ENCODE results near the gene ASCL2.
A peak's percentile ranks its signal among the peaks of the same experiment; 100 is the strongest.

ASCL2 gene

GRCh38 chr11:2272228-2272945 lies 2.0 kb upstream of the ASCL2 start:
- DNase-seq (ENCODE audit: low spot score): peak; percentile 39

- DNase-seq (ENCODE audit: low spot score): peak; percentile 52
These were observed 1.2 kb upstream of the ASCL2 start for GRCh38 chr11:2271327-2272227.

- DNase-seq (ENCODE audit: low spot score): peak; percentile 47
These were observed 614 bp upstream of the ASCL2 start for GRCh38 chr11:2271077-2271326.

DNA sequence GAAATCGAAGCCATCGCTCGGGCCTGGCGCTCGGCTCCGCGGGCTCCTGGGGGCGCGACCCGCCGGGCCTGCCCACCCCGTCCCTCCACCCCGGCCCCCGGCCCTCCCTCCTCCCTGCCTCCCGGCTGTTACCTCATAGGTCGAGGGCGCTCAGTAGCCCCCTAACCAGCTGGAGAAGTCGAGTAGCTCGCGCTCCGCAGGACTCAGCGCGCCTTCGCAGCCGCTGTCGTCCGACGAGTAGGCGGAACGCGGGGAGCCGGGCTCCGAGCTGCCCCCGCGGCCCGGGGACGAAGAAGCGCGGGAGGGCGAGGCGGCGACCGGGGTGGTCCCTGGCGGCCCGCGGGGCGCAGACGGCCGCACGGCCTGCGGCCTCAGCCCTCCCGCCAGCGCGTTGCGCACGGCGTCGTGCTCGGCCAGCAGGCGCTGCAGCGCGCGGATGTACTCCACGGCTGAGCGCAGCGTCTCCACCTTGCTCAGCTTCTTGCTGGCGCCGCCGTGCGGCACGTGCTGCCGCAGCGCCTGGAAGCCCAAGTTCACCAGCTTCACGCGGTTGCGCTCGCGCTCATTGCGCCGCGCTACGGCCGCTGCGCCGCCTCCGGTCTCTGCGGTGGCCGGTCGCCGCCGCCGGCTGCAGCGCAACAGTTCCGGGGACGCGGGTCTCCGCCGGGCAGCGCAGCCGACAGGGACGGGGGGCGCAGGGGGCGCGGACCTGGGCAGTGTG lies 627 bp downstream of the ASCL2 start:
- DNase-seq (ENCODE audit: low spot score): peak; percentile 84

DNA sequence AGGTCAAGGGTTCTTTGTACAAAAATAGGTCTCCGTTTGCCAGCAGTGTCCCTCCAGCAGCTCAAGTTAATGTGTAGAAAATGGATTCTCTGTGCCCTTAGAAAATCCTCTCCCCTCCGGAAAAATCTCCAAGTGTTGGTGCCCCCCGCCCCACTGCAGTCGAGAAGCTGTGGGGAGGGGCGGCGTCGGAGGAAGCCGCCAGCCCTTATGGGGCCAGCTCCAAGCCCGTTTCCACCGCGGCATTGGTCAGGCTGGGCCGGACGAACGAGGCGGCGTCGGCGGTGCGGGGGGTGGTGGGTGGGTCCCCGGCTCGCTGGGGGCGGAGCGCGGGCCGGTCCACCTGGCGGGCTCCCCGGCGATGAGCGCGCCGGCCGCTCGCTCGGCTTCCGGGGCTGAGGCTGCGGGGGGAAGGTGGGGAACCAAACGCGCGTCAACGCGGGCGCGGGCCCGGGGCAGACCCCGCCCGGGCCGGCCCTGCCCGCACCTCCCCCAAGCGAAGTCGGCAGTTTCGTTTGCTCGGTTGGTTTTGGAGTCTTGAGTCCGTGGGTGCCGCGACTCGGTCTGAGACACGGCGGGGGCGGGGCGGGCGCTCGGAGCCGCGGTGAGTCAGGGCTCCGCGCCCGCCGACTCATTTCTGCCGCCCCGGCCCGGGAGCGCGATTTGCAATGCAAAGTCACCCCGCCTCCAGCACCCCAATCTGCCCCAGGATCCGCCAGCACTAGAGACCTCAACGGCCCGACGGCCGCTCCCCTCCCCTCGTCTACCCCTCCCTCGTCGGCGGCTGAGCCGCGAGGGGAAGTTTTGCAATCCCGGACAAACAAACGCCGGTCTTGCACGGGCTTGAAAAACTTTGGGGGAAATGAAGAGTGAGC lies 1.4 kb downstream of the ASCL2 start:
- peak; percentile 63 for DNase-seq (ENCODE audit: low spot score)

GRCh38 chr11:2267851-2268728 lies 2.3 kb downstream of the ASCL2 start:
- DNase-seq (ENCODE audit: low spot score): peak; percentile 51

DNA sequence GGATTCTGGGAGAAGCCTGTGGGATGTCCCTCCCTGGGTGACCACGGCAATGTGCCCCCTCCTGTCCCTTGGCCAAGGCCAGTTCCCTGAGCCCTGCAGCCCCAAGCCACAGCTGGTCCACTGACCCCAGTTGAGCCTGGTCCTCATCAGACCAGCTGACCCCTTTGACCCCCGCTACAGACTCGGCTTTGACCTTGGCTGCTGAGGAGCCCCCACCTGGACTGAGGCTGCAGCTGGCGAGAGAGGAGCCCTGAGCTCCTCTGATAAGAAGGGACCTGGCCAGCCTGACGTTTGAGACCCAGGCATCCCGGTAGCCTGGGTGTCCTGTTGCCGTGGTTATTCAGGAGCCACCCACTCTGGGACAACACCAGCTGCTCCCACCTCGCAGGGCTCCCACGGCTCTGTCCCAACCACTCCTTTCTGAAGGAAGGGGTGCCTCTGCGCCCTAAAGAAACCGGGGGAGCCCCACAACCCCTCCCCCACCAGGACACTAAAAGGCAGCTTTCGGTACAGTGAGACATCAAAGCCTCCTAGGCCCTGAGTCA lies 3.0 kb downstream of the ASCL2 start:
- no peak for DNase-seq (ENCODE audit: low spot score)

GRCh38 chr11:2266586-2267305 lies 3.6 kb downstream of the ASCL2 start:
- no peak for DNase-seq (ENCODE audit: low spot score)

DNA sequence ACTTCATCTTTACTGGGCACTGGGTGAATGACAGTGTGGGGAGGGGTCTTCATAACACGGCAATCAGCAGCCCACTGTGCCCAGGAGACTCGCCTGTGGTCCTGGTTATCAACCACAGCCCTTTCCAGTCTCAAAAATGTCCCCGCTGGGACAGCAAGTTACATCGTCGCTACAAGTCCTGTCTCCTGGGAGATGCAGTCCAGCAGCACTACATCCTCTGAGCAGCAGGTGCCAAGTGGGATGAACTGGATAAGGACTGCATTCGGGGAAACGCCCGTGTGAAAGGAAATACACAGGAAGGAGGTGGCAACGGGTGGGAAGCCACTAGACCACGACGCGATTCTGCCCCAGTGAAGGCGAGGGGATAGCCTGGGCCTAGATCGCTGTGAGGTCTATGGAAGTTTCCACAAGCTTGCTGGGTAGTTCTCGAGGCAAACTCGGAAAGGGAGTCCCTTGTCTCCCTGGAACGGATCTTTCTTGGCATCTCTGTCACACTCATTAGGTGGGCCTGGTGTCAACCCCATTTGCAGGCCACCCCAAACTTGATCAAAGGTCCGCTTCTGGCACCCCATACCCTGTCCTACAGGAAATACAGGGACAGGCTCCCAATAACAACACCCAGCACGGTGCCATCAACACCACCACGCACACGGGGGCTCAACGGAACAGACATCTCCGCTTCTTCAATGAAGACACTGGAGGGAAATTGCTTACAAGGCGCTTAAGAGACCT lies 4.4 kb downstream of the ASCL2 start:
- DNase-seq (ENCODE audit: low spot score): no peak

DNA sequence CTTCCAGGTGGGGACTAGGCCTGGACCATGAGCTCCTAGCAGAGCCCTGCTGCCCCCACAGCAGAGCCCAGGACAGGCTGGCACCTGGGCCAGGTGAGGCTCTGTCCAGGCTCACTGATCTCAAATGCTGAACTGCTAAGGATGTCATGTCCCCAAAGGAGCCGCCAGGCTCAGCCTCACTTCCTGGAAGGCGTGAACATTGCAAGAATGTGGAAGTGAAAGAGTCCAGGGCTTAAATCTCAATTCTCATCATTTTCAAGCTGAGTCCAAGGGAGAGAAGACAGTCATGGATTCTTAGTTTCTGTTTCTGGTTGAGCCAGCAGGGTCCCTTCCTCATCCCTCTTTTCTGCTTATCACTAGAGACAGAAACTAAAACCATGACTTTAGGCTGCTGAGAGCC lies 5.0 kb downstream of the ASCL2 start:
- no peak for DNase-seq (ENCODE audit: low spot score)

DNA sequence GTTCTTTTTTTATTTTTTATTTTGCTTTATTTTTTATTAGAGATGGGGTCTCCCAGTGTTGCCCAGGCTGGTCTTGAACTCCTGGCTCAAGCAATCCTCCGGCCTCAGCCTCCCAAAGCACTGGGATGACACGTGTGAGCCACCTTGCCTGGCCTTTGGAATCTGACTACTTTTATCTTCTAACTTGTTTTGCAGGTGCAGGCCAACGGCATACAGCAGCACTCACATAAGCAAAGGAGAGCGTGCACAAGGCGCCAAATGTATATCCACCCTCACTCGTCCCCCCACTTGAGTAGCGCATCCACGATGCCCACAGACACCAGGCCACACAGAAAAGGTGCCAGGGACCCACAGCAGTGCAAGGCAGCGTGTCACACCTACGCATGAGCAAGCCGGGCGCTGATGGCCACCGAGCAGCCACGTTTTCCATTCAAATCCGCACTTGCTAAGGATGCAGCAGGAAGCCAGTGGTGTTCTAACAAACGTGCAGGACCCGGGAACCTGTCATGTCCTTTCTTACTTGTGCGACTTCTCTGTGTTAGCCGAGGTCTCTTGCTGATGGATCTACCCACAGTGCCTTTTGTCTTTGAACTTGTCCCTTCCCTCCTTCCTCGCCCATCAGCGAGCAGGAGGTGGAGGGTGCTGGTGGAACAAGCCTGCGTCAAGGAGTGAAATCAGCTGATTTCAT lies 5.9 kb downstream of the ASCL2 start:
- no peak for DNase-seq (ENCODE audit: low spot score)

DNA sequence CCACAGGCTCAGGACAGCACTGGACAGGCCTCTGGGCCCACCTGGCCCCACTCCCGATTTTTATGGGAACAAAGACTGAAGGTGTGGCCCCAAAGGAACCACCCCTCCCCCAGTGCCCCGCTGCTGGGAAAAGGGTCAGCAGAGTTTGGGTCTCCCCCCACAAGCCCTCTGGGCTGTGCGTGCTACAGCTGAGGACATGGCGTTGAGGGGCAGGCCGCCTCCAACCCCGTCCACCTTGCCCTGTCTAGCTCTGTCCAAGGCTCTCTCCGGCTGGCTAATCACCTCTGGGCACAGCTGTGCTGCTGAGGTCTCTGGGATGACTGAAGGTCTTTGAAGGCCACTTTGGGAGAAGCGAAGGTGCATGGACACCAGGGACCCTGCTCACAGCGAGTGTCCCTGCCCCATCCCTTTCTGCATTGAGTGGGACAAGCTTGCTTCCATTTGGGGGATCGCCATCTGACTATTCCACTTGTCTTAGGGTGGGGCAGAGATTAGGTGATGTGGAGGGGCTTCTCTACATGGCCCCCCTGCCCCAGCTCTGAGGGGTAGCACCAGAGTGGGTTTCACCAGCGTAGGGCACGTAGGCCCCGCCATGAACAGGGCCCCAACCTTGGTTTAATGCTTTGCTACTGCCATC lies 6.5 kb downstream of the ASCL2 start:
- DNase-seq (ENCODE audit: low spot score): no peak

- DNase-seq (ENCODE audit: low spot score): no peak
These were observed 7.3 kb downstream of the ASCL2 start for GRCh38 chr11:2263071-2263565.

GRCh38 chr11:2262301-2263070 lies 7.9 kb downstream of the ASCL2 start:
- DNase-seq (ENCODE audit: low spot score): peak; percentile 46

- no peak for DNase-seq (ENCODE audit: low spot score)
These were observed 8.8 kb downstream of the ASCL2 start for GRCh38 chr11:2261436-2262230.

Data from ecto neural progenitor cell (in vitro differentiated cells).